SK-N-MC (cell line): Measurements from ENCODE around the gene AP2S1.
A peak's percentile ranks its signal among the peaks of the same experiment; 100 is the strongest.
"Not testable (repeated sequence)": the region's sequence is repeated elsewhere in the genome, so short reads cannot be mapped to it uniquely, and the experiment has no call there.

Experiments used
- DNase-seq: peaks from one replicate; pipeline ENCODE4 v3.0.0-alpha.2; 2011; ENCODE audit warnings: low read depth, low spot score
- H3K27ac ChIP-seq: fragments of 200-600 bp; sonication (generic); 2 replicates; pipeline ENCODE4 v1.5.1; 2016; ENCODE audit warnings: mixed run types
- H3K36me3 ChIP-seq: fragments of 200-600 bp; sonication (generic); 2 replicates; pipeline ENCODE4 v1.6.1; 2017; ENCODE audit warnings: antibody characterized with exemption, low read length, mixed read lengths; ENCODE audit not compliant: insufficient read depth
- H3K4me3 ChIP-seq: fragments of 200-600 bp; sonication (generic); 2 replicates; pipeline ENCODE4 v1.5.1; 2016
- H3K9ac ChIP-seq: fragments of 200-600 bp; sonication (generic); 2 replicates; pipeline ENCODE4 v1.8.0; 2017; ENCODE audit warnings: mixed run types, mixed read lengths; ENCODE audit not compliant: insufficient read length
- H3K9me3 ChIP-seq: fragments of 200-600 bp; sonication (generic); 2 replicates; pipeline ENCODE4 v1.6.1; 2017; ENCODE audit warnings: low read depth, mild to moderate bottlenecking, antibody characterized with exemption, low read length, moderate library complexity, mixed read lengths
- EZH2 ChIP-seq: fragments of 200-600 bp; sonication (generic); IDR thresholded peaks from one replicate; pipeline ENCODE4 v1.6.1; 2017; ENCODE audit warnings: antibody characterized with exemption
- FOXP2 ChIP-seq: optimal IDR thresholded peaks from 2 replicates; pipeline ENCODE3; 2011; ENCODE audit warnings: mild to moderate bottlenecking, moderate library complexity; ENCODE audit not compliant: insufficient read depth; ENCODE audit errors: extremely low read length, control extremely low read depth
- POLR2AphosphoS5 ChIP-seq: IDR thresholded peaks from 2 replicates; pipeline ENCODE4 v1.6.1; 2012; ENCODE audit warnings: mild to moderate bottlenecking, low read depth, low read length, borderline replicate concordance

The AP2S1 gene

DNA sequence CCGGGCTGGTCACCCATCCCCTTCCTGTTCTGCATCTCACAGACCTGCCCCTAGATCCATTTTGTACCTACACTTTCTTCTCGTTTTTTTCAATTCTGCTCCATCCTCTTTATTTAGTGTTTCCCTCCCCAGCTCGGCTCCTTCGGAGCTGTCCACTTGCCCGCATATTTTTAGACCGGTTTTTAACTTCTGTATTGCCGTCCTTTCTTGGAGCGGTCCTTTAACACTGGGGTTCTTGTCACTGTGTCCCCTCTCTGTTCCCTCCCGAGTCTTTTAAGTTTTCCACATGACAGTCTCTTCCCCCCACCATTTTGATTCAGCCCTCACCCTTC is 11.8 kb upstream of the AP2S1 start:
- H3K4me3 ChIP-seq, result peak overlapping the region; percentile 83
- peaks cover 9% of the 10 kb centered on the region for H3K36me3 ChIP-seq
- H3K9ac ChIP-seq, result peak overlapping the region; percentile 65
- H3K27ac ChIP-seq, result peak overlapping the region; percentile 79
- no peaks in the 10 kb centered on the region for H3K9me3 ChIP-seq
- no peak for DNase-seq
- no peak for TF ChIP-seq FOXP2
- TF ChIP-seq EZH2, result no peak
- no peak for TF ChIP-seq POLR2AphosphoS5

DNA sequence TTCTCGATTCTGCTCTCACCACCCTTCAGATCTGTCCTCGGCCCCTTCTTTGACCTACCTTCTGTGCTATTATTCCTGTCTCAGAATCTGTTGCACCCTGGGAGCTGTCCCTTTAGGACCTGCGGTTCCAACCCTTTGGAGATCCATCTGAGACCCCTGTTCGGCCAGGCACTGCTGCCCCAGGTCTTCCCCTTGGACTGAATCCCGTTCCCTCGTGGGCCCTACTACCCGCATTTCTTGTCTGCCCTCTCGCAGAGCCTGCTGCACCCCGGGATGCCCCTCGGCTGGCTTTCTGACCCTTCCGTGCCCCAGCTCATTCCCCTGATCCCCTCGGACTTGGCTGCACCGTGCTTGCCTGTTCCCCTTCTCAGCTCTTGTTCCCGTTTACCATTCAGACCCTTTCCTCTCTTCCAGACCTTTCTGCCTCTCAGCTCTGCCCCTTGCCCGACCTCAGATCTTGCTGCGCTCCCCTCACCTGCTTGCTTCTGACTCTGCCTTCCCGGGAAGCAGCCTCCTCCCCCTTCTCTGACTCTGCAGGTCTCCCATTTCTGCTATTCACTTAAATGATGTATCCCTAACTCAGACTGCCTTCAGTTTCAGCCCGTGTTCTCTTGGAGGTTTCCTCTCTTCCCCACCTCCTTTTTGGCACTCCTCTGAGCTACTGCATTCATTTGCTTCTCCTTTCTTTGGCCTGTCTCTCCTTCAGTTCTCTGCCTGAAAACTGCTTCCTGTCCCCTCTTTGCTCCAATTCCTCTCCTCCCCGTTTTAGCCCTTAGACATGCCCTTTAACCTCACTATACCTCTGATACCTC is 11.3 kb upstream of the AP2S1 start:
- Histone ChIP-seq H3K4me3 (peak overlapping the region; percentile 83), H3K9ac (peak overlapping the region; percentile 65), H3K27ac (peak overlapping the region; percentile 94), H3K9me3 (no peaks in the 10 kb centered on the region), H3K36me3 (peaks cover 9% of the 10 kb centered on the region)
- no peak for DNase-seq
- TF ChIP-seq POLR2AphosphoS5, result no peak
- TF ChIP-seq EZH2, result no peak
- TF ChIP-seq FOXP2, result no peak

DNA sequence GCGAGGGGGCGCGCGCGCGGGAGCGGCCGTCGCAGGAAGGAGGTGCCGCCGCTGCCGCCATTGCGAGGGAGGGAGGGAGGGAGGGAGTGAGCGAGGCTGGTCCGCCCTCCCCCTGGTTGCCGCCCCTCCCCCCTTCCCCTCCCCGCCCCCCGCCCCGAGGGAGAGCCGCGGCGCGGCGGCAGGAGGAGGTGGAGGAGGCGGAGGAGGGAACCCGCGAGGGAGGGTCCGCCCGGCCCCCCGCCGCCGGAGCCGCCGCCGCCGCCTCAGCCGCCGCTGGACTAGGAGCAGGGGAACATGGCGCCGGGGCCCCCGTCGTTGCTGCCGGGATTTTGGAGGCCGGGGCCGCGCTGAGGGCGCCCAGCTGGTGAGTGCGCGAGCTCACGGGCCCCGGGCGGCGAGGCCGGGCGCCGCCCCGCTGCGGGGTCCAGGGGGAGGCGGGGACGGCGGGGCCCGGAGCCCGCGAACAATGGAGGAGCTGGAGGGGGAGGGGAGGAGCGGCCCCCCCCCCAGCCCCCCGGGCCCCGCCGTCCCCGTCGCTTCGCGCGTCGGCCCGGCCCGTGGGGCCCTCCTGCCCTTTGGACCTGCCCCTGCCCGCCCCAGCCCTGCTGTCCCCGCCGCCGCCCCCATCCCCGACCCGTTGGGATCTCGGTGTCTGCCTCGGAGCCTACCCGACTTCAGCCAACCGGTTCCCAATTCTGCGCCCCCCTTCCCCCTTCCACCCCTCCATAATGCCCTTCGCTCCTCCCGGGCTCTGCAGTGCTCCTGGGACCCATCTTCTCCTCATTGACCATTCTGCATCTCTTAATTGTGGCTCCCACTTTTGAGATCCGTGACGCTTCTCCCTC is 10.4 kb upstream of the AP2S1 start, which contains the start of gene ARHGAP35:
ARHGAP35 (plus strand) TSS at position 152 of the 845 bp plus-strand sequence. CDS start 57,679 bp downstream, outside the sequence.
- peak within 1 kb of the TSS; percentile 83 for H3K4me3 ChIP-seq
- no peak for DNase-seq

DNA sequence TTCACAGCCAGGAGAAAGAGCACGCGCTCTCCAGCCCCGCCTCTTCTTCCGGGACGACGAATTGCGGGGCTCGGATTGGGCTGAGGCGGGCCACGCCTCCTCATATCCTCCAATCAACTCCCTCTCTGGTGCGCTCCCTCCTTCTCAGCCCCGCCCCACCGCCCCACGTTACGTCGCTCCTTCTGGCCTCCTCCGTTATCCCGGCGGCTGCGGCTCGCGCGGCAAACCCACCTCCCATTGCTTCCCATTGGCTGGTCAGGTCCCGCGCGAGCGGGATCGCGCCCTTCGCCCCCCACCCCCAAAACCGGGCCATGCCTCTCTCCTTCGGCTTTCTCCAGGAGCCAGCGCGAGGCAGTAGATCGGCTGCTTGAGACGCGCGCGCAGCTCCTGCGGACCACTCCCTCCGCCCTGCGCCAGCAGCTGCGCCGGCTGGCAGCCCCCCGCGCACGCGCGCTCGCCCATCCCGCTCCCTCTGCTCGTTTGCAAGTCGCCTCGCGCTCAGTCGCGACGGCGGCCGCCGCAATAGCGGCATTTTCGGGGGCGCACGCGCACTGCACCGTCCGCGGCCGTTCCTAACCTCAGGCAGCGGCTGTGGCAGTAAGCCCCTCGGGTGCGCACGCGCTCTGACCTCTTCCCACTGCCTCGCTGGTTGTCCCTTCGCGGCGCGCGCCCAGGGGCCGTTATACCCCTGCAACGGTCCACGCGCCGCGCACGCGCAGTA is 9.6 kb upstream of the AP2S1 start:
- H3K9me3 ChIP-seq, result no peaks in the 10 kb centered on the region
- TF ChIP-seq FOXP2, result no peak
- TF ChIP-seq POLR2AphosphoS5, result peak; percentile 74
- peak overlapping the region; percentile 98 for H3K27ac ChIP-seq
- H3K36me3 ChIP-seq, result peaks cover 1% of the 10 kb centered on the region; the same call in 1 of the 2 replicates
- peak; percentile 93 for DNase-seq
- H3K4me3 ChIP-seq, result peak overlapping the region; percentile 83
- peak overlapping the region; percentile 91 for H3K9ac ChIP-seq

More for the DNA sequence above, 10.4 kb upstream of the AP2S1 start, which contains the start of gene ARHGAP35:
- H3K36me3 ChIP-seq, result peaks cover 6% of the 10 kb centered on the region
- peak within 1 kb of the TSS; percentile 91 for H3K9ac ChIP-seq
- TF ChIP-seq FOXP2, result no peak
- TF ChIP-seq EZH2, result no peak
- H3K9me3 ChIP-seq, result no peaks in the 10 kb centered on the region
- peak within 1 kb of the TSS; percentile 98 for H3K27ac ChIP-seq

DNA sequence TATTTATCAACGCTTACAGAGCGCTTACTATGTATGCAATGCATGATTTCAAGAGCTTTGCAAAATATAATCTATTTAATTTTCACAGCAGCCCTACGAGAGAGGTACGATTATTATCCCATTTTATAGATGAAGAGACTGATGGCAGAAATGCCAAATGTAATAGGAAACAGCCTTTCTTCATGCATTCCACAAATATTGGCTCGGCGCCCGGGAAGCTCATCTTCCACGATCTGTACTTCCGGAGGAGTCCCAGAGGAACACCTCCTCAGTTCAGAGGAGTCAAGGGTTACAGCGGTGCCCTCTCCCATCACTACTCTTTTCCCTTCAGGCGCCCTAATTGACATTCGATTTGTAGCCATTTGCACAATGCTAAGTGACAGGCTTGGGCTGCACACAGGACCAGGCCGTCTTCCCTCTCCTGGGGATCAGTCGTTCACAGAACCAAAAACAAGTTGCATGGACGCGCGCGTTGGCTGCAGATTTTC is 9.0 kb upstream of the AP2S1 start:
- H3K27ac ChIP-seq, result peak overlapping the region; percentile 95
- DNase-seq, result peak; percentile 97
- H3K9ac ChIP-seq, result peak overlapping the region; percentile 46
- peak overlapping the region; percentile 83 for H3K4me3 ChIP-seq
- no peaks in the 10 kb centered on the region for H3K9me3 ChIP-seq
- H3K36me3 ChIP-seq, result no peaks in the 10 kb centered on the region
- TF ChIP-seq EZH2, result no peak
- TF ChIP-seq POLR2AphosphoS5, result peak; percentile 67

DNA sequence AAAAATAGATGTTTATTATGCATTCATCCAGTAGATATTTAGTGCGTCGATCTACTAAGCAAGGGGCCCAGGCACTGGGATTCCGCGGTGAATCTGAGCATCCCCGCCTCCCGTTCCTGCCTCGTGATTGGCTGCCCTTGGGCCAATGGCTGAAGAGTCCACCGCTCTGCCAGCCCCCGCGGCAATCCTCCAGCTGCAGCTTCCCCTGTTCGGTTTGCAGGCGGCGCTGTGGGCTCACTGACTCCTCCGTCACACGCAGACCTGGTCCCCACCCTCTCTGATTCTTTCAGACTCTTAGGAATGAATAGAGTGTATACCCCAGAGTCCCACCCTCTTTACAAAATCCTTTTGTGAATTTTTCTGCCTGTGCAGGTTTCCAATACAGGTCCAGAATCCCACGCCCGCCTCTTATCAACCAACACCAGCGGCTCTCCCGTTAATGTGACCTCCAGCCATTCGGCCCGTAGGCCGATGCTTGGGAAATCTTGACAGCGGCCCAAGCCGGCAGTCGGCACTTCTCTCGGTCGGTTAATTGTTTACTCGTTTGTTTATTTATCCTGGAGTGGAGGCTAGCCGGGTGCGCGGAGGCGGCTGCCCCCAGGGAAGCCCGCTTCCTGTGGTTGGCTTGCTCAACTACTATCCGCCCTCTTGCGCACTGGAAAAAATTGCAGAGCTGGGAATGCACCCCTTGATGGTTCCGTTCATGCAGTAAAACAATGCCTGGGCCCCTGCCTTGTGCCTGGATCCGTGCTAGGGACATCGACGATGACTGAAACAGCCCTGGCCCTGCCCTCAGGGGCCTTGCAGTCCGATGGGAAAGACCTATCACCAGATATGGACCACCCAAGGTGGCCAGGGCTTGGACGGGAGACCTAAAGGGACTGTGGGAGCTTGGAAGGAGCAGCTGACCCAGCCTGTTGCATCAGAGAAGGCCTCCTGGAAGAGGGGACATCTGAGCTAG is 5.7 kb upstream of the AP2S1 start:
- Histone ChIP-seq H3K27ac (peak overlapping the region; percentile 39; the same call in 1 of the 2 replicates), H3K4me3 (peak overlapping the region; percentile 62), H3K9ac (no peak overlapping the region), H3K36me3 (no peaks in the 10 kb centered on the region), H3K9me3 (no peaks in the 10 kb centered on the region)
- TF ChIP-seq FOXP2 (no peak), EZH2 (no peak), POLR2AphosphoS5 (no peak)
- DNase-seq, result peak; percentile 80

DNA sequence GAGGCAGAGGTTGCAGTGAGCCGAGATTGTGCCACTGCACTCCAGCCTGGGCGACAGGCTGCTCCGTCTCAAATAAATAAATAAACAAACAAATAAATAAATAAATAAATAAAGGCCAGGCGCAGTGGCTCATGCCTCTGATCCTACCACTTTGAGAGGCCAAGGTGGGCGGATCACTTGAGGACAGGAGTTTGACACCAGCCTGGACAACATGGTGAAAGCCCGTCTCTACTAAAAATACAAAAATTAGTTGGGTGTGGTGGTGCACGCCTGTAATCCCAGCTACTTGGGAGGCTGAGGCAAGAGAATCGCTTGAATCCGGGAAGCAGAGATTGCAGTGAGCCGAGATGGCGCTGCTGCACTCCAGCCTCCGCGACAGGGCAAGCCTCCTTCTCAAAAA is 4.1 kb upstream of the AP2S1 start:
- not testable (repeated sequence) for H3K4me3 ChIP-seq, H3K27ac ChIP-seq, DNase-seq, H3K9me3 ChIP-seq, H3K9ac ChIP-seq, H3K36me3 ChIP-seq

DNA sequence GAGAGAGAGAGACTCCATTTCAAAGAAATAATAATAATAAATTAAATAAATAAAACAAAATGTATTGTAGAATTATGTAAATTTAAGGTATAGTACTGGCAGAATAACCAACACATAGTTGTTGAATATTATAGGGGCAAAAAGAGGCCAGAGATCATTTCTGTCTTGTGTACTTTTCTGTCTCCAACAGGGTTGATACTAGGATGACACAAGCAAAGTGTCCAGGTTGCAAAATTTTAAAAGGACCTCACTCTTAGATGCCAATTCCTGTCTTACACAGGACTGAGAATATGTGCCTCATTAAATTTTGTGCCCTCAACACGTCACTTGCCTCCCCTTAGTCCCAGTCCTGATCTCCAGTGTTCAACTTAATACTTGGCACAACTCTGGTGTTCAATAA is 2.2 kb upstream of the AP2S1 start:
- Histone ChIP-seq H3K9me3 (no peaks in the 10 kb centered on the region), H3K27ac (no peak overlapping the region), H3K4me3 (no peak overlapping the region), H3K9ac (no peak overlapping the region), H3K36me3 (no peaks in the 10 kb centered on the region; the same call in 1 of the 2 replicates)
- DNase-seq, result no peak
- TF ChIP-seq EZH2 (no peak), FOXP2 (no peak), POLR2AphosphoS5 (no peak)
